HG03025 (cell line): ENCODE results near the gene OR8H2.
"Not testable (repeated sequence)": the region's sequence is repeated elsewhere in the genome, so short reads cannot be mapped to it uniquely, and the experiment has no call there.

Source experiments
- ATAC-seq: cut with Tn5 transposase; IDR thresholded peaks from one replicate; pipeline ENCODE4 v1.9.1; 2021; ENCODE audit warnings: mild to moderate bottlenecking, moderate library complexity; ENCODE audit not compliant: unreplicated experiment, low FRiP score

OR8H2 gene, protein sequence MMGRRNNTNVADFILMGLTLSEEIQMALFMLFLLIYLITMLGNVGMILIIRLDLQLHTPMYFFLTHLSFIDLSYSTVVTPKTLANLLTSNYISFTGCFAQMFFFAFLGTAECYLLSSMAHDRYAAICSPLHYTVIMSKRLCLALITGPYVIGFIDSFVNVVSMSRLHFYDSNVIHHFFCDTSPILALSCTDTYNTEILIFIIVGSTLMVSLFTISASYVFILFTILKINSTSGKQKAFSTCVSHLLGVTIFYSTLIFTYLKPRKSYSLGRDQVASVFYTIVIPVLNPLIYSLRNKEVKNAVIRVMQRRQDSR

DNA sequence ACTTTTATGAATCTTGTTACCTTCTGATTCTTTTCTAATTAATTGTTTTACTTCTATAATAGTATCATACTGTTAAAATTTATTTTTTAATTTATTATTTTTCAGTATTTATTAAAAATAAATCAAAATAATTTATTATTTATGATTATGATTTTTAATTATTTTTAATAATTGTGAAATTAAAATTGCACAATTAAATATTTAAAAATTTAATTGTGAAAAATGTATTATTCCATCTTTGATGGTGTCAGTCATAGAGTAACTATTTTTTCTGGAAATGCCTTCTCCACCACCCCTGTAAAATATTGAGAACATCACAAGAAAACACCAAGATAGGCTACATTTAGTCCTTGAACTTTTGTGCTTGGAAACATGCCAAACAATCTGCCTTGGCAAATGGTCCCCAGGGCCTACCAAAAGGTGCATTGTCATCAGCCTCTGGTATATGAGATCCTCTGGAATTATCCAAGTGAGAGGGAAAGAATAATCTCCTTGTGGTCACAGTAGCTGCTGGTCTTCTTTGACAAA is at the start of gene OR8H2:
Gene OR8H2 (plus strand): TSS at position 478 of the 528 bp plus-strand sequence. CDS start 1,356 bp downstream, outside the sequence.
- no peak for ATAC-seq

DNA sequence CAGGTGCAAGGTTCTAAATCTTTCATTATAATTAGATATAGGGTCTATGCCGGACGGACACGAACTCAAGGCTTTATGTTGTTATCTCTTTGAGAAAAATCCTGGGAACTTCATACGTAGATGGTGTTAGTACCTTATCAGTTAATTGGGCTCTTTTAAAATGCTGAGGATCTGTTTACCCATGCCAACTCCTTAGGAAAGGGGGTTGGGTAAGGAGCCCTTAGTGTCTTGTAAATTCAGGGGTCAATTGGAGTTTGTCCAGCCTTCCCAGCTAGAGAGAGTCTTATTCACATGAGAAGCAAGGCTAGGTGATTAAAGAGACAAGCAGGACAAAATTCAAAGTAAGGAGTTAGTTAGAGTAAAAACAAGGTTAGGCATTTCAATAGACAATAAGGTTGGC is 47.1 kb upstream of the OR8H2 start:
- ATAC-seq = not testable (repeated sequence)

DNA sequence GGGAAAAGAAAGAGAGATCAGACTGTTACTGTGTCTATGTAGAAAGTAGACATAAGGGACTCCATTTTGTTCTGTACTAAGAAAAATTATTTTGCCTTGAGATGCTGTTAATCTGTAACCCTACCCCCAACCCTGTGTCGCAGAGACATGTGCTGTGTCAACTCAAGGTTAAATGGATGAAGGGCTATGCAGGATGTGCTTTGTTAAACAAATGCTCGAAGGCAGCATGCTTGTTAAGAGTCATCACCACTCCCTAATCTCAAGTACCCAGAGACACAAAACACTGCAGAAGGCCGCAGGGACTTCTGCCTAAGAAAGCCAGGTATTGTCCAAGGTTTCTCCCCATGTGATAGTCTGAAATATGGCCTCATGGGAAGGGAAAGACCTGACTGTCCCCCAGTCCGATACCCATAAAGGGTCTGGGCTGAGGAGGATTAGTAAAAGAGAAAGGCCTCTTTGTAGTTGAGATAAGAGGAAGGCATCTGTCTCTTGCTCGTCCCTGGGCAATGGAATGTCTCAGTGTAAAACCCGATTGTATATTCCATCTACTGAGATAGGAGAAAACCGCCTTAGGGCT is 45.7 kb upstream of the OR8H2 start:
- not testable (repeated sequence) for ATAC-seq

DNA sequence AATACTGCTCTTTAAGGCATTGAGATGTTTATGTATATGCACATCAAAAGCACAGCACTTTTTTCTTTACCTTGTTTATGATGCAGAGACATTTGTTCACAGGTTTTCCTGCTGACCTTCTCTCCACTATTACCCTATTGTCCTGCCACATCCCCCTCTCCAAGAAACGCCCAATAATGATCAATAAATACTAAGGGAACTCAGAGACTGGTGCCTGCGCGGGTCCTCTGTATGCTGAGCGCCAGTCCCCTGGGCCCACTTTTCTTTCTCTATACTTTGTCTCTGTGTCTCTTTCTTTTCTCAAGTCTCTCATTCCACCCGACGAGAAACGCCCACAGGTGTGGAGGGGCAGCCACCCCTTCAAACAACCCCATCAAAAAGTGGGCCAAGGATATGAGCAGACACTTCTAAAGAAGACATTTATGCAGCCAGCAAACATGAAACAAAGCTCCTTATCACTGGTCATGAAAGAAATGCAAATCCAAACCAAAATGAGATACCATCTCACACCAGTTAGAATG is 45.2 kb upstream of the OR8H2 start:
- ATAC-seq = not testable (repeated sequence)

DNA sequence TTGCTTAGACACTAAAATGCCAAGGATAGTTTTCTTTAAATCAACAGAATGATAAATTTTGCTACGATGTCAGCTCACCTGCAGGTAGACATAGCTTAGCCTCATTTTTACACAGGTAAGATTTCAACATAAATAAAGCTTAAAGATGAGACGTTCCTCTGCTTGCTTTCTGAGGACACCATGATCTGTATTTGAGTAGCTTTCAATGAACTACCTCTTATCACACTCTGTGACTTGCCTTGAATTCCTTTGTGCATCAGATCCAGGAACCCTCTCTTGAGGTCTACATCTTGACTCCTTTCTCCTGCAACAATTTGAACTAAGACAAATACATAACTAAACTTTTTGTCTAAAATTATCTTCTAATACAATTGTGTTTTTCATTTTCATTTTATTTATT is 36.5 kb upstream of the OR8H2 start:
- ATAC-seq = no peak

DNA sequence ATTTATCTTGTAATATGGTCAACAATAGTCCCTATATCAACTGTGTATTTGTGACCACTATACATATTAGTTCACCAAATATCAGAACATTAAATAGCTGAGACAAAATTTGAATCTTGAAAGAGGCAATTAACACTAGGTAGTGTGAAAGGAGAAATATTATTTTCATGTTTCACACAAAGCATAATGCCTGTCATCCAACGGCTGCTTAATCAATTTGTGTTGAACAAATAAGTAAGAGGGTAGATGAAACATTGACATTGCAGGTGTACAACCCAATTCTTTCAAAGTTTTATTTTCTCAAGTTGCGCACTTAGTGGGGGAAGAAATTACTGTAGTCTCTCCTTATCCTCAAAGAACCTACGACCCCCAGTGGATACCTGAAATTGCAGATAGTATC is 13.8 kb upstream of the OR8H2 start:
- no peak for ATAC-seq

DNA sequence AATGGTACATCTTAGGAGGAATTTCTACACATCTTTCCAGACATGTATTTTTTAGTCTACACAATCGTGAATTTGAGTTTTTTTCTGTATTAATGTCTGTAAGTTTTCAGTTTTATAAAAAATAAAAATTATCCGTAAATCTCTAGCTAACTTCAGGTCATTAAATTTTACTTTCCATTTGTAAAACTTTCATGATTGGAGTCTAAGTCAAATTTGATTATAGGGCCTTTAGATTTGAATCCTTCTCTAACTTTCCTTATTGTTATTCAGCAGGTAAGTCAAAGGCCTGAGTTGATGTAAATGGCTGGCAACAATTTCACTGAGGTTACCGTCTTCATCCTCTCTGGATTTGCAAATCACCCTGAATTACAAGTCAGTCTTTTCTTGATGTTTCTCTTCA is 10.5 kb upstream of the OR8H2 start, which contains the start of gene OR8I2:
Gene OR8I2 (plus strand): TSS at position 301 of the 400 bp plus-strand sequence. CDS start 0 bp downstream, at position 301.
- no peak for ATAC-seq

DNA sequence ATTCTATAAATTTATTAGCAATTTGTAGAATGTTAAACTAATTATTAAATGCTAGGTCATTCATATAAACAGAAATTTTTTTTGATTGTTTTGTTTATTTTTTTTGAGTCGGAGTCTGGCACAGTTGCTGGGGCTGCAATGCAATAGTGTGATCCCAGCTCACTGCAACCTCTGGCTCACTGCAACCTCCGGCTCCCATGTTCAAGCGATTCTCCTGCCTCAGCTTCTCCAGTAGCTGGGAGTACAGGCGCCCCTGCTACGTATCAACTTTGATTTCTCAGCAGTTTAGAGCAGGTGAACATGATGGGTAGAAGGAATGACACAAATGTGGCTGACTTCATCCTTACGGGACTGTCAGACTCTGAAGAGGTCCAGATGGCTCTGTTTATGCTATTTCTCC is 18.6 kb downstream of the OR8H2 start, which contains the start of gene OR8H3:
Gene OR8H3 (plus strand): TSS at position 301 of the 400 bp plus-strand sequence. CDS start 0 bp downstream, at position 301.
- no peak for ATAC-seq

DNA sequence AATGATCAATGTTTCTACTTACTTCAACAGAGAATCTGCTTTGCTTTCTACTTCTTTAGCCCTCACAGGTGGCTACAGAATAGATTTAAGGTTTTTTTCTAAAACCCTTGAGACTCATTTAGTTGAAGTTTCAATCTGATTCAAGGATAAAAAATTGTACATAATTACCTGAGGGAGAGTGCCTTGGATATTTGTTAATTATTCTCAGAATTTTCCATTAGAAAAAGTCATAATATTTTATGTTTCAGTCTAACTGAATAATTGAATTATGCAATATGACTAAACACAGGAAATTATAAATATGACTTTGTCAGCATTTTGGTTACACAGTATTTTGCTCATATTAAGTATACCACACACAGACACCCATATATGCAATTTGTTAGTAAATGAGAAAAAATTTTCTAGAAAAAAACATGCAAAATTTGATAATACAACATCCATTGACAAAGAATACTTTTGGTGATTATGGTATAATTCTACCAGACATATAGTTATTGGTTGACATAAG is 36.7 kb downstream of the OR8H2 start, which contains the start of gene OR8J3:
Gene OR8J3 (minus strand): TSS at position 51 of the 511 bp plus-strand sequence. CDS start 2,483 bp downstream, outside the sequence.
- no peak for ATAC-seq

DNA sequence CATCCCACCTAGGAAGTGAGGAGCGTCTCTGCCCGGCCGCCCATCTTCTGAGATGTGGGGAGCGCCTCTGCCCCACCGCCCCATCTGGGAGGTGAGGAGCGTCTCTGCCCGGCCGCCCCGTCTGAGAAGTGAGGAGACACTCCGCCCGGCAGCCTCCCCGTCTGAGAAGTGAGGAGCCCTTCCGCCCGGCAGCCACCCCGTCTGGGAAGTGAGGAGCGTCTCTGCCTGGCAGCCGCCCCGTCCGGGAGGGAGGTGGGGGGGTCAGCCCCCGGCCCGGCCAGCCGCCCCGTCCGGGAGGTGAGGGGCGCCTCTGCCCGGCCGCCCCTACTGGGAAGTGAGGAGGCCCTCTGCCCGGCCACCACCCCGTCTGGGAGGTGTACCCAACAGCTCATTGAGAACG is 40.2 kb downstream of the OR8H2 start:
- ATAC-seq = not testable (repeated sequence)

DNA sequence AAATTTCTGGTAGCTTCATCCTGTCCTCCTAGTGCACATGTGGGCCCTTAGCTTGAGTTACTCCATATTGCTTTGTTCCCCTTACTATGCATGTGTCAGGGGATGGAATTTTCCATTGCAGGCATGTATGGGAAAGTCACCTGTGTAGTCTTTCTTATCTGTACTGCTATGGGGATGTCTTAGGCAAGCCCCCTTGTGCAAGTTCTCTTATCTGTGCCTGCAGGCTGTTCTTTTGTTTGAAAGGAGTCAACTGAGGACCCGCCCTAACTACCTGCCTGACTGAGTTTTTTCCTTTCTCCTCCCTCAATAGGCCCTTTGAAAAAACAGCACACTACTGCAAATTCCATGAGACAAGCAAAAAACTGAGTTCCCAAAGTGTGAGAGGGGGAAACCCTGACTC is 47.9 kb downstream of the OR8H2 start:
- ATAC-seq = no peak

DNA sequence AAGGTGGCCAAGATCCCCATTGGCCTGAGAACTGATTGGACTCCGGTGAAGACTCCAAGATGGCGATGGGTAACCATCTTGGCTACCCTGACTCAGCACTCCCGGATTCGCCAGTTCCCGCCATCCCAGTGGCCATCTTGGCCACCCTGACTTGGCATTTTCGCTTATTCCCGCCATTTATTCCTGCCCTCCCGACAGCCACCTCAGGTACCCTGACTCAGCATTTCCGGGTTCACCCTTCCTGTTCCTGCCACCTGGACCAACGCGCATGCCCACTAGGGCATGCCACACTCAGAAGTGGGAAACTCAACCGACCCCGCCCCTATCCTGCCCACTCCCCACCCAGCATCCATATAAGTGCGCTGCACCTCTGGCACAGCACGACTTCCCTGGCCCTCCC is 48.8 kb downstream of the OR8H2 start:
- no peak for ATAC-seq
